Progenitor cell of endocrine pancreas (in vitro differentiated cells): ENCODE results near the gene TMEM80. TPM values are rescaled to one million over a fixed set of nuclear protein-coding genes. Genes with fewer than 3 reads are reported as not detected.

Experiments
- DNase-seq: peaks from one replicate; pipeline ENCODE4 v3.0.0; 2021; ENCODE audit warnings: low spot score; ENCODE audit not compliant: unreplicated experiment
- H3K27ac Mint-ChIP-seq: 2 replicates; pipeline ENCODE4 v1.8.0; 2021; ENCODE audit warnings: mild to moderate bottlenecking, moderate library complexity, mixed read lengths
- H3K27me3 Mint-ChIP-seq: 2 replicates; pipeline ENCODE4 v1.8.0; 2021; ENCODE audit warnings: mixed read lengths
- H3K36me3 Mint-ChIP-seq: 2 replicates; pipeline ENCODE4 v1.8.0; 2022; ENCODE audit warnings: mixed read lengths; ENCODE audit not compliant: insufficient read depth
- H3K4me1 Mint-ChIP-seq: 2 replicates; pipeline ENCODE4 v1.8.0; 2021; ENCODE audit warnings: low read depth, mixed read lengths
- H3K4me3 Mint-ChIP-seq: 2 replicates; pipeline ENCODE4 v1.8.0; 2021; ENCODE audit warnings: low read depth, mild to moderate bottlenecking, moderate library complexity, mixed read lengths
- H3K9me3 Mint-ChIP-seq: 2 replicates; pipeline ENCODE4 v1.8.0; 2021; ENCODE audit warnings: low read depth, mixed read lengths
- CTCF ChIP-seq: fragments of 200-600 bp; sonication (generic); IDR thresholded peaks from one replicate; pipeline ENCODE4 v1.5.0; 2021; ENCODE audit warnings: antibody characterized with exemption, mild to moderate bottlenecking; ENCODE audit not compliant: unreplicated experiment
- total RNA-seq: library from RNA; stranded (reverse); gene quantifications from 2 replicates; pipeline ENCODE4 v1.2.1, GENCODE V29; 2021

Gene TMEM80
- total RNA-seq, 1 donor from 2014 or later: 32.6 TPM

DNA sequence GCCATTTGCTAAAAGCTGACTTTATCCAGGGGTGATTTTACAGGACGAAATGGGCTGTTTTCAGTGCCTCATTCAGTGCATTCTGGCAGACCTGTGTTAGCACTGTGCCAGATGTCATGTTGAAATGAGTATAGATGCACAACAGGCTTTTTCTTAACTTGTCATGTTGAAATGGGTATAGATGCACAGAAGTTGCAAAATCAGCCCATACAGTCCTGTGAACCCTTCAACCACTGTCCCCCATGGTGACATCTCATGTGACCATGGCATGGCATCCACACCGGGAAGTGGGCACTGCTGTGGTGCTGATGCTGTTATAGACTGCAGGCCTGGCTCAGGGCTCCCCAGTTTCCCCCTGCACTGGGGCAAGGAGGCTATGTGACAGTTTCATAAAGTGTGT lies 54.1 kb downstream of the TMEM80 start:
- Mint-ChIP-seq H3K9me3 (no peaks in the 10 kb centered on the region), H3K36me3 (no peaks in the 10 kb centered on the region), H3K27me3 (no peaks in the 10 kb centered on the region), H3K27ac (no peak overlapping the region), H3K4me3 (peak overlapping the region; percentile 44), H3K4me1 (peaks cover 11% of the 10 kb centered on the region)
- no peak for TF ChIP-seq CTCF
- DNase-seq: no peak

Other genes starting within 250 kb of the TMEM80 start
- gene PTDSS2, start 245.5 kb upstream of the TMEM80 start, total RNA-seq: 48.2 and 50.4 TPM in 2 replicates
- 49.4 and 52.6 TPM in 2 replicates for gene RNH1, start 188.6 kb upstream of the TMEM80 start, total RNA-seq
- 53.4 and 61.6 TPM in 2 replicates for gene HRAS, start 160.2 kb upstream of the TMEM80 start, total RNA-seq
- gene LRRC56, start 158.3 kb upstream of the TMEM80 start, total RNA-seq: 5.1 and 5.4 TPM in 2 replicates
- 15.6 and 19.3 TPM in 2 replicates for gene LMNTD2, start 135.1 kb upstream of the TMEM80 start, total RNA-seq
- 38.2 and 40.8 TPM in 2 replicates for gene RASSF7, start 134.8 kb upstream of the TMEM80 start, total RNA-seq
- gene PHRF1, start 119.3 kb upstream of the TMEM80 start, total RNA-seq: 44.4 and 44.9 TPM in 2 replicates
- gene IRF7, start 79.9 kb upstream of the TMEM80 start, total RNA-seq: 8.7 and 12.6 TPM in 2 replicates
- 0.24 and 0.98 TPM in 2 replicates for gene CDHR5, start 70.9 kb upstream of the TMEM80 start, total RNA-seq
- 2.9 and 3.8 TPM in 2 replicates for gene SCT, start 68.6 kb upstream of the TMEM80 start, total RNA-seq
- gene DRD4, start 58.5 kb upstream of the TMEM80 start, total RNA-seq: 1.1 and 2.7 TPM in 2 replicates
- gene DEAF1, start 594 bp upstream of the TMEM80 start, total RNA-seq: 49.2 and 57.0 TPM in 2 replicates
- 100.0 and 111 TPM in 2 replicates for gene EPS8L2, start 10.4 kb downstream of the TMEM80 start, total RNA-seq
- gene TALDO1, start 51.6 kb downstream of the TMEM80 start, total RNA-seq: 112 and 120 TPM in 2 replicates
- 74.1 and 75.4 TPM in 2 replicates for gene GATD1, start 81.7 kb downstream of the TMEM80 start, total RNA-seq
- not detected in 2 replicates for gene CEND1, start 94.3 kb downstream of the TMEM80 start, total RNA-seq
- gene SLC25A22, start 102.5 kb downstream of the TMEM80 start, total RNA-seq: 40.5 and 48.9 TPM in 2 replicates
- gene PIDD1, start 109.4 kb downstream of the TMEM80 start, total RNA-seq: 33.3 and 35.0 TPM in 2 replicates
- gene RPLP2, start 114.2 kb downstream of the TMEM80 start, total RNA-seq: 1,463 and 1,530 TPM in 2 replicates
- gene PNPLA2, start 123.1 kb downstream of the TMEM80 start, total RNA-seq: 47.3 and 51.1 TPM in 2 replicates
- gene CRACR2B, start 132.1 kb downstream of the TMEM80 start, total RNA-seq: 50.9 and 52.9 TPM in 2 replicates
- 154 and 160 TPM in 2 replicates for gene CD151, start 137.1 kb downstream of the TMEM80 start, total RNA-seq
- 89.6 and 97.9 TPM in 2 replicates for gene POLR2L, start 146.7 kb downstream of the TMEM80 start, total RNA-seq
- gene TSPAN4, start 147.0 kb downstream of the TMEM80 start, total RNA-seq: 24.9 and 27.7 TPM in 2 replicates
- 79.1 and 87.0 TPM in 2 replicates for gene CHID1, start 215.0 kb downstream of the TMEM80 start, total RNA-seq
- 86.6 and 88.8 TPM in 2 replicates for gene AP2A2, start 230.1 kb downstream of the TMEM80 start, total RNA-seq